Trophoblast cell (in vitro differentiated cells and primary cell): ENCODE results near the gene ST3GAL5.
"Not testable (repeated sequence)": the region's sequence is repeated elsewhere in the genome, so short reads cannot be mapped to it uniquely, and the experiment has no call there.

Experiments used
- DNase-seq, 2 donors: peaks; one replicate each; pipeline ENCODE4 v3.0.0-alpha.2; 2016
- H2AFZ ChIP-seq: 2 replicates; pipeline ENCODE4 v1.6.1; 2013; ENCODE audit warnings: low read length, moderate library complexity, mild to moderate bottlenecking; ENCODE audit not compliant: insufficient read depth, poor library complexity
- H2AK5ac ChIP-seq: 2 replicates; pipeline ENCODE4 v1.6.1; 2013; ENCODE audit warnings: mild to moderate bottlenecking, low read length
- H2BK120ac ChIP-seq: 2 replicates; pipeline ENCODE4 v1.6.1; 2013; ENCODE audit warnings: low read length, mild to moderate bottlenecking, moderate library complexity; ENCODE audit not compliant: insufficient read depth, poor library complexity
- H2BK12ac ChIP-seq: 2 replicates; pipeline ENCODE4 v1.6.1; 2013; ENCODE audit warnings: mild to moderate bottlenecking, low read length, moderate library complexity
- H2BK5ac ChIP-seq: 2 replicates; pipeline ENCODE4 v1.6.1; 2013; ENCODE audit warnings: low read length, low read depth, moderate library complexity, mild to moderate bottlenecking; ENCODE audit not compliant: poor library complexity
- H3K14ac ChIP-seq: 2 replicates; pipeline ENCODE4 v1.6.1; 2013; ENCODE audit warnings: mild to moderate bottlenecking, low read length
- H3K18ac ChIP-seq: 2 replicates; pipeline ENCODE4 v1.6.1; 2013; ENCODE audit warnings: mild to moderate bottlenecking, low read length
- H3K23ac ChIP-seq: 2 replicates; pipeline ENCODE4 v1.6.1; 2013; ENCODE audit warnings: low read length
- H3K27ac ChIP-seq: 2 replicates; pipeline ENCODE4 v1.5.1; 2013; ENCODE audit warnings: low read depth, mild to moderate bottlenecking, inconsistent platforms, low read length, moderate library complexity
- H3K27me3 ChIP-seq: 2 replicates; pipeline ENCODE4 v1.6.1; 2013; ENCODE audit warnings: inconsistent platforms, mild to moderate bottlenecking, low read length, moderate library complexity; ENCODE audit not compliant: insufficient read depth
- H3K36me3 ChIP-seq, 2 experiments: 1 replicate in 1 of 2; 2 replicates in 1 of 2; pipeline ENCODE4 v1.6.1; 2013; ENCODE audit warnings: low read length in 2 of 2, mild to moderate bottlenecking in 2 of 2, moderate library complexity in 1 of 2; ENCODE audit not compliant: insufficient read depth in 2 of 2, control insufficient read depth in 1 of 2
- H3K4ac ChIP-seq: 2 replicates; pipeline ENCODE4 v1.6.1; 2013; ENCODE audit warnings: low read depth, mild to moderate bottlenecking, low read length, moderate library complexity
- H3K4me1 ChIP-seq, 2 experiments: 1 replicate in 1 of 2; 2 replicates in 1 of 2; pipeline ENCODE4 v1.6.1; 2013; ENCODE audit warnings: low read length in 2 of 2, mild to moderate bottlenecking in 2 of 2, moderate library complexity in 1 of 2; ENCODE audit not compliant: insufficient read depth in 2 of 2, control insufficient read depth in 1 of 2
- H3K4me2 ChIP-seq: 2 replicates; pipeline ENCODE4 v1.6.1; 2013; ENCODE audit warnings: inconsistent platforms, mild to moderate bottlenecking, low read length, moderate library complexity
- H3K4me3 ChIP-seq: 2 replicates; pipeline ENCODE4 v1.5.1; 2013; ENCODE audit warnings: mild to moderate bottlenecking, low read depth, low read length, inconsistent platforms
- H3K79me1 ChIP-seq: one replicate; pipeline ENCODE4 v1.6.1; 2013; ENCODE audit warnings: low read length
- H3K79me2 ChIP-seq: 2 replicates; pipeline ENCODE4 v1.6.1; 2013; ENCODE audit warnings: low read length, mild to moderate bottlenecking; ENCODE audit not compliant: control insufficient read depth, insufficient read depth, poor library complexity
- H3K9ac ChIP-seq: 2 replicates; pipeline ENCODE4 v1.6.1; 2013; ENCODE audit warnings: mild to moderate bottlenecking, low read length
- H3K9me3 ChIP-seq: 2 replicates; pipeline ENCODE4 v1.6.1; 2013; ENCODE audit warnings: low read depth, mild to moderate bottlenecking, control low read depth, inconsistent platforms, low read length; ENCODE audit not compliant: insufficient read depth
- H4K12ac ChIP-seq: 2 replicates; pipeline ENCODE4 v1.6.1; 2013; ENCODE audit warnings: low read depth, mild to moderate bottlenecking, low read length, moderate library complexity
- H4K8ac ChIP-seq: 2 replicates; pipeline ENCODE4 v1.6.1; 2013; ENCODE audit warnings: low read depth, mild to moderate bottlenecking, low read length, moderate library complexity
- H4K91ac ChIP-seq: one replicate; pipeline ENCODE4 v1.6.1; 2013; ENCODE audit warnings: low read depth, mild to moderate bottlenecking, low read length, moderate library complexity
- WGBS: extraction: QIAGEN DNeasy Blood & Tissue Kit; methylation state at CpG from one replicate; pipeline ENCODE4 v1.1.7; 2013; ENCODE audit warnings: missing lambda C conversion rate; ENCODE audit not compliant: insufficient read length, insufficient coverage; ENCODE audit errors: extremely low coverage; 5-methylcytosine and 5-hydroxymethylcytosine counted together

Gene ST3GAL5

GRCh38 chr2:85830645-85831044 is 58.1 kb downstream of the ST3GAL5 start:
- Histone ChIP-seq H2BK12ac (no peak overlapping the region), H3K4me1 (peaks cover 0 to 2% of the 10 kb centered on the region in 2 experiments), H3K9ac (peak overlapping the region; percentile 39), H3K4ac (no peak overlapping the region), H2BK120ac (no peak overlapping the region), H3K27me3 (no peaks in the 10 kb centered on the region), H3K18ac (no peak overlapping the region), H3K14ac (no peak overlapping the region), H3K9me3 (no peaks in the 10 kb centered on the region), H4K12ac (no peak overlapping the region), H4K8ac (no peak overlapping the region), H3K27ac (no peak overlapping the region), H4K91ac (no peak overlapping the region), H3K4me2 (no peak overlapping the region), H3K23ac (no peak overlapping the region), H3K79me1 (no peaks in the 10 kb centered on the region), H2AK5ac (no peak overlapping the region), H3K79me2 (peaks cover 1% of the 10 kb centered on the region), H2BK5ac (no peak overlapping the region), H3K36me3 (no peaks in the 10 kb centered on the region), H2AFZ (no peak overlapping the region), H3K4me3 (no peak overlapping the region)
- WGBS = no CpG with 5 or more reads among the region's 1 CpG
- no peak for DNase-seq

GRCh38 chr2:85829394-85829793 is 59.4 kb downstream of the ST3GAL5 start:
- H4K8ac ChIP-seq, H2AK5ac ChIP-seq, H3K18ac ChIP-seq, H3K4me1 ChIP-seq, H3K27ac ChIP-seq, H3K14ac ChIP-seq, H3K27me3 ChIP-seq, H3K9me3 ChIP-seq, H3K23ac ChIP-seq, H2BK12ac ChIP-seq, H3K9ac ChIP-seq, H4K12ac ChIP-seq, H3K36me3 ChIP-seq, DNase-seq, H3K4me3 ChIP-seq, H2BK5ac ChIP-seq, H2BK120ac ChIP-seq, H3K4me2 ChIP-seq, H4K91ac ChIP-seq, H3K4ac ChIP-seq, H3K79me1 ChIP-seq, H2AFZ ChIP-seq, H3K79me2 ChIP-seq: not testable (repeated sequence)
- WGBS = no CpG with 5 or more reads among the region's 4 CpGs

- Histone ChIP-seq H3K4ac (no peak overlapping the region), H2AFZ (no peak overlapping the region), H3K36me3 (no peaks in the 10 kb centered on the region), H2AK5ac (no peak overlapping the region), H3K14ac (no peak overlapping the region), H3K23ac (no peak overlapping the region), H3K4me3 (no peak overlapping the region), H4K8ac (no peak overlapping the region), H4K91ac (no peak overlapping the region), H3K27ac (no peak overlapping the region), H3K9ac (peak overlapping the region; percentile 22), H3K4me2 (no peak overlapping the region), H3K9me3 (no peaks in the 10 kb centered on the region), H4K12ac (no peak overlapping the region), H3K79me2 (peaks cover 1% of the 10 kb centered on the region), H3K27me3 (no peaks in the 10 kb centered on the region), H2BK5ac (no peak overlapping the region), H3K79me1 (no peaks in the 10 kb centered on the region), H2BK120ac (no peak overlapping the region), H3K18ac (no peak overlapping the region), H3K4me1 (peaks cover 0 to 2% of the 10 kb centered on the region in 2 experiments), H2BK12ac (no peak overlapping the region)
- WGBS = no CpG with 5 or more reads among the region's 7 CpGs
- DNase-seq = no peak
These were observed 60.1 kb downstream of the ST3GAL5 start for GRCh38 chr2:85828725-85829124.

- peak overlapping the region; percentile 30 for H2BK120ac ChIP-seq
- H3K79me2 ChIP-seq = peaks cover 1% of the 10 kb centered on the region
- H3K27ac ChIP-seq = no peak overlapping the region
- H2AK5ac ChIP-seq = peak overlapping the region; percentile 16
- H3K14ac ChIP-seq = peak overlapping the region; percentile 34
- no peak overlapping the region for H3K4me3 ChIP-seq
- no peak overlapping the region for H2AFZ ChIP-seq
- H2BK12ac ChIP-seq = peak overlapping the region; percentile 68
- DNase-seq = no peak
- no peaks in the 10 kb centered on the region for H3K36me3 ChIP-seq
- H3K18ac ChIP-seq = no peak overlapping the region
- peaks cover 0 to 2% of the 10 kb centered on the region in 2 experiments for H3K4me1 ChIP-seq
- H4K12ac ChIP-seq = no peak overlapping the region
- H4K8ac ChIP-seq = peak overlapping the region; percentile 72
- no peak overlapping the region for H3K23ac ChIP-seq
- peak overlapping the region; percentile 7 for H4K91ac ChIP-seq
- no peak overlapping the region for H3K4me2 ChIP-seq
- H2BK5ac ChIP-seq = no peak overlapping the region
- no CpG with 5 or more reads among the region's 18 CpGs for WGBS
- H3K9ac ChIP-seq = no peak overlapping the region
- H3K79me1 ChIP-seq = no peaks in the 10 kb centered on the region
- H3K9me3 ChIP-seq = no peaks in the 10 kb centered on the region
- no peaks in the 10 kb centered on the region for H3K27me3 ChIP-seq
- H3K4ac ChIP-seq = no peak overlapping the region
These were observed 60.8 kb downstream of the ST3GAL5 start for GRCh38 chr2:85827879-85828569.
